Measurements from ENCODE around the gene PIAS4.

PIAS4 gene

GRCh38 chr19:4060621-4061177 lies 53.2 kb downstream of the PIAS4 start:
- DNase-seq: no peak

- DNase-seq: no peak
Measured at GRCh38 chr19:4061178-4061682, 53.7 kb downstream of the PIAS4 start.

- no peak for DNase-seq
Measured at GRCh38 chr19:4061683-4062418, 54.3 kb downstream of the PIAS4 start.

- DNase-seq: no peak
Measured at GRCh38 chr19:4062419-4063368, 55.2 kb downstream of the PIAS4 start.

- DNase-seq: no peak
Measured at GRCh38 chr19:4063369-4064148, 56.0 kb downstream of the PIAS4 start.

- DNase-seq: no peak
Measured at GRCh38 chr19:4064149-4064495, 56.6 kb downstream of the PIAS4 start.

GRCh38 chr19:4064496-4065260 lies 57.1 kb downstream of the PIAS4 start:
- DNase-seq: peak; percentile 54

GRCh38 chr19:4065430-4066175 lies 58.1 kb downstream of the PIAS4 start:
- peak; percentile 98 for DNase-seq

GRCh38 chr19:4066176-4066606 lies 58.7 kb downstream of the PIAS4 start:
- DNase-seq: peak; percentile 62

GRCh38 chr19:4066682-4067395 lies 59.3 kb downstream of the PIAS4 start, which contains the start of gene ZBTB7A:
Gene ZBTB7A (minus strand): TSS chr19:4066899. CDS start chr19:4055232, 11,667 bp downstream.
- DNase-seq: peak; percentile 80

- no peak for DNase-seq
Measured at GRCh38 chr19:4067396-4068046, 60.0 kb downstream of the PIAS4 start.

- no peak for DNase-seq
Measured at GRCh38 chr19:4068047-4068966, 60.8 kb downstream of the PIAS4 start.

GRCh38 chr19:4069331-4069959 lies 61.9 kb downstream of the PIAS4 start:
- peak; percentile 50 for DNase-seq

GRCh38 chr19:4071610-4072009 lies 64.1 kb downstream of the PIAS4 start:
- no peak for DNase-seq

- DNase-seq: no peak
Measured at GRCh38 chr19:4075373-4075772, 67.8 kb downstream of the PIAS4 start.

GRCh38 chr19:4077007-4077374 lies 69.5 kb downstream of the PIAS4 start:
- no peak for DNase-seq

- DNase-seq: peak; percentile 52
Measured at GRCh38 chr19:4077800-4078684, 70.5 kb downstream of the PIAS4 start.

Measured in activated naive CD4-positive, alpha-beta T cell treated with anti-CD3 and anti-CD28 coated beads, Interleukin-2, amount 50 U/mL, for 16 hours (primary cell).